HG03060 (cell line): ENCODE data around the gene AKAP8.
A peak's percentile ranks its signal among the peaks of the same experiment; 100 is the strongest.
"Not testable (repeated sequence)": the region's sequence is repeated elsewhere in the genome, so short reads cannot be mapped to it uniquely, and the experiment has no call there.

Experiments used
- ATAC-seq: cut with Tn5 transposase; IDR thresholded peaks from one replicate; pipeline ENCODE4 v1.9.1; 2021; ENCODE audit warnings: low read depth, moderate number of reproducible peaks; ENCODE audit not compliant: unreplicated experiment

Gene AKAP8

DNA sequence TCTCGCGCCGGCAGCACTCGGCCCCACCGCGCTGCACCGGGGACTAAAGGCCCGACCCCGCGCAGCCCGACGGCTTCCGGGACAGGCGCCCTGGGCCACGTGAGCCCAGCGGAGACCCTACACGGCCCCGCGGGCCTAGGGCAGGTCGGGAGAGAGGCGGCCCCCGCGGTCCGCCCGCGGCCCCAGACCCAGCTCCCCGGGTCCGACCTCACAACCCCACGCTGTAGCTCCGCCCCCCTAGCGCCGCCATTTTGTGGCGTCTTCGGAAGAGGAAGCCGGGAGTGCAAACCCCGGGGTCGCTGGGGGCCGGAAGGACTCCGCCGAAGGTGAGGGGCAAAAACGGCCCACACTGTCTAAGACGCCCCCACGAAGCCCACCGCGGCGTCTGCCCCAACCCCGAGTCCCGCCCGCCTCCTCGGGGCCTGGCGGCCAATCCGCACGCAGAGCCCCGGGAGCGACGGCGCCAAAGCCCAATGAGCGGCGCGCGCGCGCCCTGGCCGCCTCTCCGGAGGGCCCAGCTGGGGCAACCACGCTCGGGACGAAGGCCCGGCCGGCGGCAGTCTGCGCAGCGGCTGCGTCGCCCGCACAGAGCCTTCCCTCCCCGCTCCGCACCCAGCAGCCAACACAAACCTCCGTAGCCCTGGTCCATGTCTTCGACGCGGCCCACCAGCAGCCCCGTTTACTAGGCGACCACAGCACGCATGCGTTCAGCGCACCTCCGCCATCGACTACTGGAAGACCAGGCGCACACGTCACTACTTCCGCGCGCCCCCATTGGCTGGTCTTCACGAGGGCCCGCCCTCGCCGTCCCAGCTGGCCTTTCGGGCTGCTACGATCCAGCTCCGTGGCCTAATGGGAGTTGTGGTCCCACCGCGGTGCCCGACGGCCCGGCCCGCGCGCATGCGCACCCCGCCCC, at the start of gene AKAP8:
TSS of gene AKAP8 (minus strand) at position 705 of the 916 bp plus-strand sequence. CDS start at position 649, 56 bp downstream.
- peak; percentile 54 for ATAC-seq

GRCh38 chr19:15427991-15428471, 48.4 kb upstream of the AKAP8 start:
- ATAC-seq: no peak

DNA sequence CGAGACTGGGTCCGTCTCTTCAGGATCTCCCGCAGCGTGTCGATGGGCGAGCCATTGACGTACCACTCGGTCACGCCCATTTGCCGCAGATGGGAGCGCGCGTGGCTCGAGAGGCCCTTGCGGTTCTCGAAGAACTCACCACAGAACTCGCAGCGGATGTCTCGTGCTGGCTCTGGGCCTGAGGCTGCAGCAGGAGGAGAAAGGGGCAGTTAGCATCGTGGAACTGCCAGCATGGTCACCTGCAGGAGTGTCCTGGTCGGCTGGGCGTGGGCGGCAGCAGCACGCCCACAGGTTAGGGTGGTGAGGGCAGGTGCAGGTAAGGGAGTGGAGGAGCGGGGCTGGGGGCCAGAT, 47.7 kb upstream of the AKAP8 start:
- no peak for ATAC-seq

DNA sequence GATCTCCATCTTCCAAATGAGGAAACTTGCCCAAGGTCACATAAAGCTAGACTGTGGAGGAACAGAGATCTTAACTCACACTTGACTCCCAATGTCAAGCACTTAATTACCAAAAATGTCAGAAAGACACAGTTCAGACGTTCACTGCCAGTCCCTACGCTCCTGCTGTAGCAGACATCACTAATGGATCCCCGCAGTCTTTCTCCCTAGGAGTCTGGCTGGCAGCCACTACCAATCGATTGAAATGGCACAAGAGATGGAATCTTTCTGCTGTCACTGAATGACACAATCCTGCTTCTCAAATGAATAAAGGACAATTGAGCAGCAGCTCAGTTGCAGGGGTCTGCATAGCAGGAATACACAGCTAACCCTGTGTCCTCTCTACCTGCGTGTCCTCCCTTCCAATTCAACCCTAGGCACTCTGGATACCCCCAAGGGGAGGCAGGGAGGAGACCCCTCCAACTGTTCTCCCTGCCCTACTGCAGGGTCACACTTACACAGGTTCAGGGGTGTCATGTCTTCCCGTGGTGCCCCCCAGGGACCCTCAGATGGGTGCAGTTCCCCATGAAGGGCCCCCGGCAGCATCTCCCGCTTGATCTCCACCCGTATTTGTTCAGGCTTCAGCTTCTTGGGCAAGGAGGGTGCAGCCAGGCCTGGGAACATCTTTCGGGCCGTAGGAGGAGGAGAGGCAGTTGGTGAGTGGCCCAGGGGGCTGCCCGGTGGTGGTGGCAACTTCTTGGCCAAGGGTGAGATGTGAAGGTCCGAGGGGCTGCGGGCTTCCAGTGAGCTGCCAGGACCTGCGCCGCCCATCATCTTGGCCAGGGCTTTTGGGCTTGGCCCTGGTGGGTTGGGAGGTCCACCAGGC, 47.1 kb upstream of the AKAP8 start:
- no peak for ATAC-seq

- no peak for ATAC-seq
Measured at GRCh38 chr19:15425321-15425950, 45.8 kb upstream of the AKAP8 start.

DNA sequence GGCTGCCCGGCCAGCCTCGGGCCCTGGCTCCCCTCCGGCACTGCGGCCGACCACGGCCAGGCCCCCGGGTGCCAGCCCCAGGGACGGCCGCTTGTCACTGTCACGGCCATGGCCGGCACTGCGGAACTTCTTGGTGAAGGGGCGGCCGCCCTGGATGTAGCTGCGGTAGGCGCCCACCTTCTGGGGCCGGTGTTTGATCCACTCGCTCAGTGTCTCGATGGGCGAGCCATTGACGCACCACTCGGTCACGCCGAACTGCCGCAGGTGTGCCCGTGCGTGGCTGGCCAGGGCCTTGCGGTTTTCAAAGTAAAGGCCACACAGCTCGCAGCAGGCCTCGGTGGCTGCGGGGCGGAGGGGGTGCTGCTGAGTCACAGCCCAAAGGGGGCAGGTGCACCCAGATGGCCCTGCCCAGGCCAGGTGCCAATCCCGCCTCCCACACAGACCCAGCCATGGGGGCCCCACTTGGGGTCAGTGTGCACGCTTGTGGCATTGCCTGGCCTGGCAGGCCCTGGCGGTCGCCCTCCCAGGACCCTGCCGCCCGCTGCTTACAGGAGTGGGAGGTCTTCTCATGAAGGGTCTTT, 45.2 kb upstream of the AKAP8 start:
- ATAC-seq: no peak

GRCh38 chr19:15424121-15424520, 44.5 kb upstream of the AKAP8 start:
- no peak for ATAC-seq

GRCh38 chr19:15423130-15423529, 43.5 kb upstream of the AKAP8 start:
- ATAC-seq: no peak

- no peak for ATAC-seq
Measured at GRCh38 chr19:15422296-15423075, 42.9 kb upstream of the AKAP8 start.

DNA sequence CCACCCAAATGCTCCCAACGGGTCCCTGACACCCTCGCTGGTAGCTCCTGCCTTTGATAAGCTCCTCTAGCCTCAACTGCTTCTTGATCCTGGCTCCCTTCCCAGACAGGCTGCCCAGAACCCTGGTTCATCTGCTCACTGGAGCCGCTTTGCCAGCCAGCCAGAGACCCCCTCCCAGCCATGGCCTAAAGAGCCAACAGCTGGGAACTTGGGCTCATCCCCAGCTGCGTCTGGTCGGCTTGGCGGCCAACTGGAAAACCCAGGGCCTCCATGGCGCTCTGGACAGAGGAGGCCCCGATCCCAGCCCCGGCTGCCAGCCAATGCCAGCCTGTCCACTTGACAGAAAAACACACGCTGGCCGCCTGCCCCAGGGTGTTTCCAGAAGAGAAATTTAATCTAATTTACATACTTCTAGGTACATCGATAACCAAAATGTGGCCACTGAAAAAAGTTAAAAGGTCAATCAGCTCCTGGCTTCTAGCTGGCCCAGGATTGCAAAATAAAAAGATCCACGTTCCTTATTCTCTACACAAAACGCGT, 42.2 kb upstream of the AKAP8 start:
- no peak for ATAC-seq

DNA sequence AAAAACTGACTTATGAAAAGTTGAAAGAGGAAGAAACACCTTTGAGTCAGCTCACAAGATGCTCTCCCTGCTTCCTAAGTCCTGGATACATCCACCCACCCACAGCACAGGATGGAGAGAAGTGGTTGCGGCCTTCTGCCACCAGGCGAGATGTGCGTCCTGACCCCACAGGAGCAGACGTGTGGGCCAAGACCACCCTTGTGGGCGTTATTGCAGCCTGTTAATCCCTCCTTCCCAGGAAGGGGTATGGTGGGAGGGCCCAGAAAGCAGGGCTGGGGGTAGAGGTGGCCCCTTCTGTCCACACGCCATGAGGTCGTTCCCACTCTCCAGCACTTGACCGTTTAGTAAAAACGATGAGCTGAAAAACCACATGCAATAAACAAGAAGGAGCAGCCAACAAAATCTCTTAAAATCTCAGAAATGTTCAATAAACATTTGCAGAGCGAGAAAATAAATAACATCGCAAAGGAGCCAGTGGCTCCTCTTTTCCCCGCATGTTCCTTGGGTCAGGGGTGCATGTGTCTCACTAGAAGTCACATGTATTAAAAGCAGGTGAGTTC, 41.6 kb upstream of the AKAP8 start:
- no peak for ATAC-seq

DNA sequence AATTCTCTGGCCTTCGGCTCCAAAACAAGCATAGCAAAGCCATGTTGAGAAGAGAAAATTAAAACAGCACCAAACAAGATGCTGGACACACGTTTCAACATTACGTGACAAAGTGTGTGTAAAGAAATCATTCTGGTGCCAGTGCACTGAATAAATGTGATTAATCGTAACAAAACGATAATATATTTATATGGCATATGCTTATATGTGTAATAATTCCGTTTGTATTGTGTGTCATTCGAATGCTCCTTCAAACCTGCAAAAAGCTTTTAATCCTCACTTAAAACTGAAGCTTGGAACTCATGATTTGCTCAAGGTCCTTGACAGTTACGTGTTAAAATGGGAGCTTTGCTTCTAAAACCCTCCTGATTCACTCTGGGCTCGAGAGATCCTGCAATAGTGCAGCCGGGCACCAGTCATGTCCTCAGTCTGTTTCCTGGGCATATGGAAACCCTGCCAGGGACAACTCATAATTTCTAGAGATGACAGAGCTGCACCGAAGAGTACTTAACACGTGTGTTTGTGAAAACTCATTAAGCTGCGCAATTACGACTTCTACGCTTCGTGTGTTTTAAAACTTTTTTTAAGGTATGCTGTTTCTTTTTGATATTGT, 39.9 kb upstream of the AKAP8 start:
- ATAC-seq: no peak

DNA sequence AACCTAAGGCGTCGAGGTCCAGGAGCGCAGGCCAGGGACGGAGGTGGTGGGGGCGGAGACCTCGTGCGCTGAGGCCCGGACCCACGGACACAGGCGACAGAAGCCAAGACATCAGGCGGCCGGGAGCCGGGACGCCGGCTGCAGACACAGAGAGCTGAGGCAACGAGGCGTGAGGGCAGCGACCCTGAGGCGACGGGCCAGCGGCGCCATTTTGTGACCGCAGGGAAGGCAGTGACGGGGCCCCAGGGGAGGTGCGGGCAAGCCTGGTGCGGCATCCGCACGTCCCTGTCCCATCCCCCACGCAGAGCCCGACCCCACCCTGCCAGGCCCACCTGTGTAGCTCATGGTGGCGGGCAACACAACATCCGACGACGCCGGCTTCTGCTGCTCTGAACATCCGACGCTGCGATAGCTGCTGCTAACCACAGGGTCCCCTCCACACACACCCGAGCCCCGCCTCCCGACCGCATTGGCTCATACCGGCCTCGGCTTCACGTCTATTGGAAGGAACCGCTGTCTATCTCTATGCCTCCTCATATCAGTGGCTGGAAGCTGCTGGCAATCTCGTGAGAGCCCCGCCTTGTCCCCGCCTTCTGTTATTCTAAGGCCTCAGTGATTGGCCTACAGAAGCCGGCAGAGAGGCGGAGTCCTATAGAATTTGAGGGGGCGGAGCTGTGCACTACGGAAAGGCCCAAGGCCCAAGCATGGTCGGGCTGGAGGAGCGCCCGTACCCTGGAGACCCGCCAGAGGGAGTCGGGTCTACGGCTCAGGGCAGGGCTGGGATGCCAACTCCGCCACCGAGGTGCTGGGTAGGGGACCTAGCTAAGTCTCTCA, 39.2 kb upstream of the AKAP8 start, which contains the start of gene AKAP8L:
TSS of gene AKAP8L (minus strand) at position 410 of the 834 bp plus-strand sequence. CDS start at position 345, 65 bp downstream.
- peak; percentile 93 for ATAC-seq

GRCh38 chr19:15418231-15418578, 38.6 kb upstream of the AKAP8 start:
- ATAC-seq: no peak

DNA sequence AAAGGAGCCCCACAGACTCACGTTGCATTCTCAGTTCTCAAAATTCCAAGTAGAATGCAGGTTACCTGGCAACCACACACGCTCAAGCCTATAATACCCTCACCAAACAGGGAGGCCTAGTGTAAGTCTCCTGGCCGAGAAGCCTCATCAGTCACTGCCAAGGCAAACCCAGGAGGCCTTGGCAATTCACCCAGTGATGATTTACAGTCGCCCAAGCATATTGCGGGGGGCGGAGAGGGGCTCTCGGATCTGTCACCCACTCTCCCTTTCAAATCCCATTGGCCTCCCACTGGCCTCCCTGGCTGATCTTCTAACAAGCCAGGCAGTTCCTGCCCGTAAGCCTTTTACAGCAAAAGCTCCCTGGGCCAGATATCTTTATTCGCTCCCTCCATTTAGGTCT, 38.1 kb upstream of the AKAP8 start:
- no peak for ATAC-seq

DNA sequence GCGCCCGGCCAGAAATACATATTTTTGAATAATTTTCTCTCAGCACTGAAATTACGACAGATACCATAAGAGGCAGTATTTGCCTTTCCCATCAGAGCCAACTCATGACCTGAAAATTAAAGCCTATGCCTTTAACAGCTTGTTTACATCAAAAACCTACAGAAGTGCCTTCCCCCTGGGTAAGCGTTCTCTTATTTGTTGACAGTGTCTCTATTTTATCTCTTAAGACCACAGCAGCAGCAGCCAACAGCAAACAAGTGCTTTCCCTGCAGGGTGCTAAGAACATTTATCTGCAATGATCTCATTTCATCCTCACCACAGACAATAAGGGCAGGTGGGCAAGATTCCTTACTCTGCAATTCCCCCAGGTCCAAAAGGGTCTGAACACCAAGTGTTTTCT, 33.2 kb upstream of the AKAP8 start:
- no peak for ATAC-seq

- not testable (repeated sequence) for ATAC-seq
Measured at GRCh38 chr19:15411351-15411750, 31.8 kb upstream of the AKAP8 start.

DNA sequence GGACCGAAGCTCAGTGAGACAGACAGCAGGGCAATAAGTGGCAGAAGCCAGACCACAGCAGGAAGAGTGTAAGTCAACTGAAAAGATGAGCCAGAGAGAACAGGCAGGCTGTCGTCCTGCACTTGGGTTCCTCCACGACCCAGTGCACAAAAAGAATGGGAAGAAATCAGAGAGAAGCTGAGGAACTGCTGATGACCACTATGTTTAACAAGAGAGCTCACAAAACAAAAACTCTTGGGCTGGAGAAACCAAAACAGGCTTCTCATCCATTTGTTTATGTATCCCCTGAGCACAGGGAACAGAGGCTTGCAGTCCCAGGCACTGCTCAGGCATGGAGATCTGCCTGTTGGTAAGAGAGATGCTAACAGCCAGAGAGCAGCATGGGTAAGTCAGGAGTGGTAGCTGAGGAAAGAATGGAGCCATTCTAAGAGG, 25.2 kb upstream of the AKAP8 start:
- ATAC-seq: no peak
